WTC11 (cell line): ENCODE measurements around the gene TCP11L2. TPM values are rescaled to one million over a fixed set of nuclear protein-coding genes. Genes with fewer than 3 reads are reported as not detected.

Experiments used
- ATAC-seq: fragments of 200-7000 bp; cut with Tn5 transposase; 2 replicates; pipeline ENCODE4 v1.10.0; 2021; ENCODE audit warnings: mild to moderate bottlenecking, moderate library complexity
- CTCF ChIA-PET: fragments of 300-600 bp; sonication (Branson Sonifier 250); formaldehyde crosslinking; loops from one replicate; lab custom pipeline; 2021; ENCODE audit warnings: antibody characterized with exemption; lab: Charles Lee
- POLR2A ChIA-PET: fragments of 350-600 bp; sonication (Branson Sonifier 250); formaldehyde crosslinking; loops from one replicate; lab custom pipeline; 2021; ENCODE audit warnings: antibody characterized with exemption; lab: Charles Lee
- DNase-seq: peaks from one replicate; pipeline ENCODE4 v3.0.0; 2021; ENCODE audit warnings: low spot score
- H3K27ac Mint-ChIP-seq: 2 replicates; pipeline ENCODE4 v1.8.0; 2021; ENCODE audit warnings: mixed read lengths
- H3K27me3 Mint-ChIP-seq: 2 replicates; pipeline ENCODE4 v1.8.0; 2021; ENCODE audit warnings: low read depth, mild to moderate bottlenecking, moderate library complexity, mixed read lengths
- H3K36me3 Mint-ChIP-seq: 2 replicates; pipeline ENCODE4 v1.8.0; 2021; ENCODE audit warnings: mixed read lengths
- H3K4me1 Mint-ChIP-seq: 2 replicates; pipeline ENCODE4 v1.8.0; 2022; ENCODE audit warnings: mixed read lengths
- H3K4me3 Mint-ChIP-seq: 2 replicates; pipeline ENCODE4 v1.8.0; 2021; ENCODE audit warnings: mild to moderate bottlenecking, moderate library complexity, mixed read lengths
- H3K9me3 Mint-ChIP-seq: 2 replicates; pipeline ENCODE4 v1.8.0; 2021; ENCODE audit warnings: mixed read lengths
- ARID4B ChIP-seq: sonication (generic); formaldehyde crosslinking; IDR thresholded peaks from 2 replicates; pipeline ENCODE4 v1.8.0; 2023; ENCODE audit warnings: missing genetic modification reagents, mild to moderate bottlenecking, borderline replicate concordance
- ATF2 ChIP-seq: sonication (generic); formaldehyde crosslinking; IDR thresholded peaks from 2 replicates; pipeline ENCODE4 v1.8.1; 2022; ENCODE audit warnings: low read depth, missing genetic modification reagents, borderline replicate concordance
- CREB1 ChIP-seq: sonication (generic); formaldehyde crosslinking; IDR thresholded peaks from 2 replicates; pipeline ENCODE4 v1.8.0; 2023; ENCODE audit warnings: mild to moderate bottlenecking, missing genetic modification reagents
- E2F4 ChIP-seq: sonication (generic); formaldehyde crosslinking; IDR thresholded peaks from 2 replicates; pipeline ENCODE4 v1.8.1; 2022; ENCODE audit warnings: low read depth, mild to moderate bottlenecking, moderate library complexity, missing genetic modification reagents, borderline replicate concordance
- ELF4 ChIP-seq: sonication (generic); formaldehyde crosslinking; IDR thresholded peaks from 2 replicates; pipeline ENCODE4 v1.8.1; 2022; ENCODE audit warnings: low read depth, mild to moderate bottlenecking, moderate library complexity, missing genetic modification reagents
- JUN ChIP-seq: sonication (generic); formaldehyde crosslinking; IDR thresholded peaks from 2 replicates; pipeline ENCODE4 v1.8.0; 2023; ENCODE audit warnings: mild to moderate bottlenecking, missing genetic modification reagents
- MYBL2 ChIP-seq: sonication (generic); formaldehyde crosslinking; IDR thresholded peaks from 2 replicates; pipeline ENCODE4 v1.8.1; 2023; ENCODE audit warnings: mild to moderate bottlenecking, moderate library complexity, missing genetic modification reagents
- NFYB ChIP-seq: sonication (generic); formaldehyde crosslinking; conservative IDR thresholded peaks from 2 replicates; pipeline ENCODE4 v1.8.0; 2022; ENCODE audit warnings: low read depth, missing genetic modification reagents
- OVOL2 ChIP-seq: fragments of 250-450 bp; sonication (Bioruptor Pico); IDR thresholded peaks from 2 replicates; pipeline ENCODE4 v1.9.0; 2021; ENCODE audit warnings: mild to moderate bottlenecking, borderline replicate concordance
- PRRX2 ChIP-seq: fragments of 250-450 bp; sonication (Bioruptor Pico); IDR thresholded peaks from 2 replicates; pipeline ENCODE4 v1.8.0; 2021; ENCODE audit warnings: mild to moderate bottlenecking
- SOX15 ChIP-seq: fragments of 250-450 bp; sonication (Bioruptor Pico); IDR thresholded peaks from 2 replicates; pipeline ENCODE4 v1.9.0; 2021; ENCODE audit warnings: mild to moderate bottlenecking
- SP1 ChIP-seq: sonication (generic); formaldehyde crosslinking; conservative IDR thresholded peaks from 2 replicates; pipeline ENCODE4 v1.8.1; 2022; ENCODE audit warnings: missing genetic modification reagents
- TEAD4 ChIP-seq: sonication (generic); formaldehyde crosslinking; IDR thresholded peaks from 2 replicates; pipeline ENCODE4 v1.8.0; 2022; ENCODE audit warnings: mild to moderate bottlenecking, missing genetic modification reagents
- ZNF138 ChIP-seq: sonication (generic); formaldehyde crosslinking; conservative IDR thresholded peaks from 2 replicates; pipeline ENCODE4 v1.8.1; 2022; ENCODE audit warnings: mild to moderate bottlenecking, moderate library complexity, missing genetic modification reagents
- ZNF219 ChIP-seq: sonication (generic); formaldehyde crosslinking; IDR thresholded peaks from 2 replicates; pipeline ENCODE4 v1.8.0; 2023; ENCODE audit warnings: missing genetic modification reagents, mild to moderate bottlenecking, borderline replicate concordance
- ZNF396 ChIP-seq: fragments of 250-450 bp; sonication (Bioruptor Pico); IDR thresholded peaks from 2 replicates; pipeline ENCODE4 v1.8.0; 2021; ENCODE audit warnings: mild to moderate bottlenecking, moderate library complexity, borderline replicate concordance
- ZNF671 ChIP-seq: fragments of 250-450 bp; sonication (Bioruptor Pico); IDR thresholded peaks from 2 replicates; pipeline ENCODE4 v1.8.0; 2021; ENCODE audit warnings: mild to moderate bottlenecking
- total RNA-seq: library from RNA; stranded (reverse); gene quantifications from 3 replicates; pipeline ENCODE4 v1.2.3, GENCODE V29; 2021
- TF ChIP-seq, protein P1 (sequence below): fragments of 250-450 bp; sonication (Bioruptor Pico); IDR thresholded peaks from 2 replicates; pipeline ENCODE4 v1.9.0; 2021; ENCODE audit warnings: mild to moderate bottlenecking, borderline replicate concordance

The TCP11L2 gene
- total RNA-seq, 1 experiment from 2014 or later: 12.3 TPM

GRCh38 chr12:106276032-106276740 is 26.3 kb upstream of the TCP11L2 start:
- no peaks in the 10 kb centered on the region for H3K27me3 Mint-ChIP-seq
- no peak for ATAC-seq
- no peak overlapping the region for H3K27ac Mint-ChIP-seq
- POLR2A ChIA-PET: no interaction called here
- CTCF ChIA-PET: interaction anchor here (1.2 kb wide), 1 partner anchor 50 kb away, joined by 5 read pairs; no protein-coding TSS in a partner anchor
- no peaks in the 10 kb centered on the region for H3K36me3 Mint-ChIP-seq
- TF ChIP-seq ZNF219 (CRISPR knock-in tag): no peak
- no peak for TF ChIP-seq ZNF396
- TF ChIP-seq SOX15 (CRISPR knock-in tag): no peak
- no peak for TF ChIP-seq CREB1
- TF ChIP-seq OVOL2 (CRISPR knock-in tag): no peak
- no peak for TF ChIP-seq SP1 (CRISPR knock-in tag)
- TF ChIP-seq ARID4B (CRISPR knock-in tag): no peak
- no peak for TF ChIP-seq PRRX2 (CRISPR knock-in tag)
- no peak for TF ChIP-seq JUN
- TF ChIP-seq NFYB (CRISPR knock-in tag): no peak
- TF ChIP-seq MYBL2 (CRISPR knock-in tag): no peak
- H3K4me3 Mint-ChIP-seq: no peak overlapping the region
- DNase-seq: no peak
- peaks cover 3% of the 10 kb centered on the region; the same call in 1 of the 2 replicates for H3K4me1 Mint-ChIP-seq
- no peaks in the 10 kb centered on the region for H3K9me3 Mint-ChIP-seq

DNA sequence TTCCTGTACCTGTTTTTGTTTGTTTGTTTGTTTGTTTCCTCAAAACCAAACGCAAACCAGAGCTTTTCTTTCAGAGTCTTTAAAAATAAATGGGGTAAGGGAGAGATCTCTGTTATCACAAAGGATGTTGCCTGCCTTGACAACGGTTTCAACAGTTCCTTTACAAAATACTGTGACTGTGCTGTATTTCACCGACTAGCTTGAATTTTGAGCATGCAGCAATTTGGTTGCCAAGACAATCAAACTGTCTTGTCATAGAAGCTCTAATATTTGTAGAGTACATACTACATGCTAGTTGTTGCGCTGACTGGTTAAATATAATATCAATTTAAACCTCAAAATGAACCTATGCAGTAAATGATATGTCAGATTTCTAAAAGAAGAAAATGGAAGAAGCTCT is 22.4 kb upstream of the TCP11L2 start:
- H3K27me3 Mint-ChIP-seq: no peaks in the 10 kb centered on the region
- POLR2A ChIA-PET: no interaction called here
- ATAC-seq (no peak), DNase-seq (no peak)
- H3K36me3 Mint-ChIP-seq: no peaks in the 10 kb centered on the region
- peaks cover 3% of the 10 kb centered on the region; the same call in 1 of the 2 replicates for H3K4me1 Mint-ChIP-seq
- CTCF ChIA-PET: interaction anchor here (0.6 to 3.3 kb wide), 3 partner anchors 9 to 1338 kb away, joined by 3 to 25 read pairs (median 3); no protein-coding TSS in a partner anchor
- H3K27ac Mint-ChIP-seq: no peak overlapping the region
- H3K4me3 Mint-ChIP-seq: no peak overlapping the region
- no peaks in the 10 kb centered on the region for H3K9me3 Mint-ChIP-seq
- no peak for TF ChIP-seq ARID4B (CRISPR knock-in tag)
- TF ChIP-seq, protein P1, sequence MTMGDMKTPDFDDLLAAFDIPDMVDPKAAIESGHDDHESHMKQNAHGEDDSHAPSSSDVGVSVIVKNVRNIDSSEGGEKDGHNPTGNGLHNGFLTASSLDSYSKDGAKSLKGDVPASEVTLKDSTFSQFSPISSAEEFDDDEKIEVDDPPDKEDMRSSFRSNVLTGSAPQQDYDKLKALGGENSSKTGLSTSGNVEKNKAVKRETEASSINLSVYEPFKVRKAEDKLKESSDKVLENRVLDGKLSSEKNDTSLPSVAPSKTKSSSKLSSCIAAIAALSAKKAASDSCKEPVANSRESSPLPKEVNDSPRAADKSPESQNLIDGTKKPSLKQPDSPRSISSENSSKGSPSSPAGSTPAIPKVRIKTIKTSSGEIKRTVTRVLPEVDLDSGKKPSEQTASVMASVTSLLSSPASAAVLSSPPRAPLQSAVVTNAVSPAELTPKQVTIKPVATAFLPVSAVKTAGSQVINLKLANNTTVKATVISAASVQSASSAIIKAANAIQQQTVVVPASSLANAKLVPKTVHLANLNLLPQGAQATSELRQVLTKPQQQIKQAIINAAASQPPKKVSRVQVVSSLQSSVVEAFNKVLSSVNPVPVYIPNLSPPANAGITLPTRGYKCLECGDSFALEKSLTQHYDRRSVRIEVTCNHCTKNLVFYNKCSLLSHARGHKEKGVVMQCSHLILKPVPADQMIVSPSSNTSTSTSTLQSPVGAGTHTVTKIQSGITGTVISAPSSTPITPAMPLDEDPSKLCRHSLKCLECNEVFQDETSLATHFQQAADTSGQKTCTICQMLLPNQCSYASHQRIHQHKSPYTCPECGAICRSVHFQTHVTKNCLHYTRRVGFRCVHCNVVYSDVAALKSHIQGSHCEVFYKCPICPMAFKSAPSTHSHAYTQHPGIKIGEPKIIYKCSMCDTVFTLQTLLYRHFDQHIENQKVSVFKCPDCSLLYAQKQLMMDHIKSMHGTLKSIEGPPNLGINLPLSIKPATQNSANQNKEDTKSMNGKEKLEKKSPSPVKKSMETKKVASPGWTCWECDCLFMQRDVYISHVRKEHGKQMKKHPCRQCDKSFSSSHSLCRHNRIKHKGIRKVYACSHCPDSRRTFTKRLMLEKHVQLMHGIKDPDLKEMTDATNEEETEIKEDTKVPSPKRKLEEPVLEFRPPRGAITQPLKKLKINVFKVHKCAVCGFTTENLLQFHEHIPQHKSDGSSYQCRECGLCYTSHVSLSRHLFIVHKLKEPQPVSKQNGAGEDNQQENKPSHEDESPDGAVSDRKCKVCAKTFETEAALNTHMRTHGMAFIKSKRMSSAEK (CRISPR knock-in tag): no peak
- TF ChIP-seq MYBL2 (CRISPR knock-in tag): no peak
- no peak for TF ChIP-seq ZNF671 (CRISPR knock-in tag)
- TF ChIP-seq ELF4: no peak
- TF ChIP-seq TEAD4: no peak
- TF ChIP-seq ZNF138 (CRISPR knock-in tag): no peak
- TF ChIP-seq ATF2 (CRISPR knock-in tag): no peak
- no peak for TF ChIP-seq E2F4
